HG02970 (cell line): ENCODE data around the gene DCX.
"Not testable (repeated sequence)": the region's sequence is repeated elsewhere in the genome, so short reads cannot be mapped to it uniquely, and the experiment has no call there.

Experiments
- ATAC-seq: cut with Tn5 transposase; IDR thresholded peaks from one replicate; pipeline ENCODE4 v1.9.1; 2021; ENCODE audit warnings: mild to moderate bottlenecking, moderate library complexity, moderate number of reproducible peaks; ENCODE audit not compliant: unreplicated experiment, low FRiP score

The DCX gene

DNA sequence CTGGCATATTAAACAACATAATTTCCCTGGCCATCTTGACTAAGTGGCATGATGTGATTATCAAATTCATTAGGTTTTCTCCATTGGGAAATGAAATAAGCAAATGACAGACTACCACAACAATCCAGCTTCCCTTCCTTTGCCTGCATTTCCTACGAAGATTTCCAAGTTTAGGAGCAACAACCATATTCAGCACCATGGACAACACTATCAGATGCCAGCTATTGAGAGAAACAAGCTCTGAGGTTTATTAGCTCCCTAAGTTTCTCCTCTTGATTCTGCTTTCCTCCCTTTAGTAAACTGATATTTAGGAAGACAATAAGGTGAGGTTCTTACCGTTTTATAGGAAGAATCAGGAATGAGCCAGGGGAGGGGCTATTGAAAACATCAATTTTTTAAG lies 36.2 kb downstream of the DCX start:
- ATAC-seq: no peak

DNA sequence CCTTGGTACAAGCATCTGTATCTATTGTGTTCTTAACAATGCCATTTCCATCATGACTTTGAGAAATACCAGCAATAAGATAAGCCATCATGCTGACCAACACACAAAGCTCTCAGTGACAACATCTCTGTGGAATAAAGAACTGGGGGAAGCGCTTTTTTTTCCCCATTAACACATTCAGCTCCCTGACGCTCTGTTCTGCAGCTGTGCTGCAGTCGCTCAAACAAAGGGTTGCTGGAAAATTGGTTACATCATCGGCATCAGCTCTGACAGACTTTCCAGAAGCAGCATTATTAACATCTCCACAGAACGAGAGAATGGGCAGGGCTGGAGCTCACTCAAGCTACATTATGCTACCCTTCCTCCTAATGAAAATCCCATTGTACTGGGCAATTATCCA lies 39.9 kb downstream of the DCX start:
- ATAC-seq: no peak

DNA sequence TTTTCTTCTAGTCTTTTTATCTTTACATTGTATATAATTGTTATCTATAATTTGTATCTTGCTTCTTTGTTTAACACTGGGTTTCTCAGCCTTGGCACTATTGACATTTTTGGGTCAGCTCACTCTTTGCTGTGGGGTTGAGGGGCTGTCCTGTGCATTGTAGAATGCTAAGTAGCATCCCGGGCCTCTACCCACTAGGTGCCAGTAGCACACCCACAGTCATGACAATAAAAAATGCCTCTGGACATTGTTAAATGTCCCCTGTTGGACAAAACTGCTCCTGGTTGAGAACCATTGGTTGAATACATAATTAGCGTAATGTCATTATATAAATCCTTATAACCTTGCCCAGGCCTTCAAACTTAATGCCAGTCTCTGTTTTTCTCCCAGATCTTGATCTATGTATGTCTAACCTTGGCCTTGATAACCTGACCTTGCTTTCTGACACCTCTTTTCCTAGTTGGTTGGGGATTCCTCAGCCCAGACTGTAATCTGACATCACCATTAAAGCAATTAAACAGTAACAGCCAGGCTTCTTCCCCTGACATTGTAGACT lies 46.1 kb downstream of the DCX start:
- ATAC-seq: no peak

DNA sequence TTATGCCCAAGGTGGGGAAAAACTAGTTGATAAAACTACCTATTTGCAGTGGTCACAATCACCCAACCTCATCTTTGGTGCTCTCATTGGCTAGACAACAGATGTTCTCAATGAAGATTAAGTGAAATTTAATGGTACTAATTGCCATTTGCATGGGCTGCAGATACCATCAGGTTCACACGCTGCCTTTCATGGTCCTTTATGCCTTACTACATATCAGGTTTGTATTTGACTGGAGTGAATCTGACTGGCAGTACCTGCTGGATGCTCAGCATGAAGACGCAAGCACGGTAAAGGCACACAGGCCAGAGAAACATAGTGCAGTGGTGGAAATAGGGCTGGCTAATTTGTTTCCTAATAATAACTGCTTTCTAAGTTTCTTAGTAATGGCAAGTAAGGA lies 48.3 kb downstream of the DCX start:
- ATAC-seq: no peak

DNA sequence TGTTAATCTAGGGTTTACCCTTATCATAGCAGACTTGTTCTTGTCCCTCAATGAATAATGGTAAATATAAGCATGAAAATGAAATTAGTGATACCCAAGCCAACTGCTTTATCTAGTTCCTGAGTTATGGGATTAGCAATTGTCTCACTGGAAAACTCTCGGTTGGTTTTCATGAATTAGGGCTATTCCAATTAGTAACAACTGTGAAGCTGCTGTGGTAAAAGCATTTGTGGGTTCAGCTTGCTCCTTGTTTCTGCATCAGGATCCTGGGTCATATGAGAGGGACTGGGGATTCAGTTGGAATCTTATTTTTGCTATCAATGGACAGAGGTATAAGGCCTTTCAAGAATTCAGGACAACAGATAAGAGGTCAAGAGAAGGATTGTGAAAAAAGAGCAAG lies 50.2 kb downstream of the DCX start:
- ATAC-seq: no peak

DNA sequence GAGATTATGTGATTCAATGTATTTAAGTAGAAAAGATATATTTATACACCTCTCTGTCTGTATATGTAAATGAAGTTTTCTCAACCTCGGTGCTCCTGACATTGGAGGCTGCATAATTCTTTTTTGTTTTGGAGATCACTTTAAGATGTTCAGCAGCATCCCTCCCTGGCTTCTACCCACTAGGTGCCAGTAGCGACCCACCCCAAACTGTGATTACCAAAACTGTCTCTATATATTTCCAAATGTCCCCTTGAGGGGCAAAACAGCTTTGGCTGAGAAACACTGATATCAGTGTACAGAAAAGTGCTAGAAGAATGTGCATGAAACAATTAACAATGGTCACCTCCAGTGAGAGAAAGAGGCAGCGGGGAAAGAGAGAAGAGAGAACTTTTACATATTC lies 51.2 kb downstream of the DCX start:
- ATAC-seq: no peak

DNA sequence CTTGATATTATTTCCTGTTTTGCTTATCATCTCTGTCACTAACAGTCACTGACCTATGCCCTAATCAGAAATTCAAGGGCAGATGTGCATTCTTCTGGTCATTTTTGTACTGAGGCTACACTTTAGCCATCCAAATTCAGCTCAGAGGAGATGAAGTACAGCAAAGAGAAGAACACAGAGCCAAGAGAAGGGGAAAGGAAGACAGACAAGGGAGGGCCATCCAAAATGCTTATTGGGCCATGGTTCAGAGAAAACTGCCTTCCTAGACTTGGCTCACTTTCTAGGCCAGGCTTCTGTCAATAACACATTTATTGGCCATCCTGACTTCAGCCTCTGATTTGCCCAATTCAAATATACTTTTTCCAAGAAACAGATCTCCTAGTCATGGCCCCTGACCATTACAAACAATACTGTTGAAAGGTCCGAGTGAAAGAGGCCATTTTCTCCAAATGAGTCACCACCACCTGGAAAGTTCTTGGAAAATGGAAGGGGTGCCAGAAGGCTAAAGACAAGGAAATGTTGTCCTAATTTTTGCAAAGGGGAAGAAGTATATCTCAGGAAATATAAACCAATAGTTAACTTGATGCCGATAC lies 56.4 kb downstream of the DCX start:
- no peak for ATAC-seq

DNA sequence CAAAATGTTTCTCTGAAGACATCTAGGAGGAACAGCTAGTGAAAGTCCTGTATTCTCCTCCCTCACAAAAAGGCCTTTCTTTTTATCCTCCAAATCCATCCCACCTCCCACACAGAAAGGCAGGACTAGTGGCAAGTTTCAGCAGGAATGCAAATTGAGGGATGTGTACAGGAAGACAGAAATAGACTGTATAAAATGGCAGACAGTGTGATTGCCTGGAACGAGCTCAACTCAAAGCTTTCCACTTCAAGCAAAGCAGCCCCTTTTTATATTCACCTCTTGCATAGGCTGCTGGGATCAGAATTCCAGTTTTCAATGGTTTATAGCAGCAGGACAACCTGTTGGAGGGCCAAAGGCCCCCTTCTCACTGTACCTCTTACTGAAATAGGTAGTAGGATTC lies 57.5 kb downstream of the DCX start:
- no peak for ATAC-seq

DNA sequence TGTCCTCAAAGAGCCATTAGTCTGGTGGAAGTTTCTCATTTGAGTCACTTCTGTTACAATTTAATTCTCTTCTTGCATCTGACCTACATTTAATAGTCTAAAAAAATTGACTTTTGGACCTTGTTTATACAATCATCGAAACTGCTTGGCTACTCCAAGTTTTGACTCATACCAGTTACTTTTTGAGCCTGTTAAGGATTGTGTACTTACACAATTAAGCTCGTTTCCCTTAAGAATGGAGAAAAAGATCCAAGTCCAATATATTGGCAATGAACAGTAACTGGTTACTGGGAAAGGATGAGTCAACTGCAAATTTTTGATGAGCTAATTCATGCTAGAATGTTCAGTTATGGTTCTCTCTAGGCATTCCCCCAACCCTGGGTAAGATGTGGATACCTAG lies 58.2 kb downstream of the DCX start:
- no peak for ATAC-seq

DNA sequence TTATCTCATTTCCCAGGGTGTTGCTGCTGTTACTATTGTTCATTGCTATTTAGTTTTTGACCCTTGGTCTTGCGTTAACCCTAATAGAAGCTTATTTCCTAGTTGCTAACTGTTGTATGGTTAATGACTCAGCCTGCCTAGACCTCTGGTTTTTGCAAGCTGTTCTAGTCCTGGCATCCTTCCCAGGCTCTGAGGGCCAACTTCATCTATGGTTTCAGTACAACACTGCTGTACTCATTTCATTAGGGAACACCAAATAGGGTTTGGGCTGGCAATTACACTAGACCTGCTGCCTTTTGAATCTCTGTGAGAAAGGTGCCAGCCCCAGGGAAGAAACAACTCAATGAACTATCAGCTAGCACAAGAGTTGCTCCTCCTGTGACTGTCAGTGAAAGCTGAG lies 59.6 kb downstream of the DCX start:
- no peak for ATAC-seq

DNA sequence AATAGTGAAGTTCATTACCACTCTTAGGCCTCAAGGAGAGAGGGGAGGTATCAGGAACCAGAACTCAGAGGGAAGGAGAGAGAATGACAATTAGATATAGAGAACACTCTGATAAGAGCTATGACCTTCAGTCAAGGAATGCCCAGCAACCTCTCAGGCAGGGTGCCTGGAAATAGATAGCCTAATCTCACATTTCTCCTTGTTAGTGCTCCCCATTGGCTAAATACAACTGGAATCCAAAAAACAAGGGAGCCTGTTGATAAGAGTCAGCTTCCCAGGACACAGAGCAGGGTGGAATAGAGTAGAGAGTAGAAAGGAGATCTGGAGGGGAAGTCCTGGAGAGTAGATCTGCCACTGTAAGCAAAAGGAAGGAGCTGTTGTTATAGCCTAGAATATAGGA lies 62.1 kb downstream of the DCX start:
- ATAC-seq: no peak

DNA sequence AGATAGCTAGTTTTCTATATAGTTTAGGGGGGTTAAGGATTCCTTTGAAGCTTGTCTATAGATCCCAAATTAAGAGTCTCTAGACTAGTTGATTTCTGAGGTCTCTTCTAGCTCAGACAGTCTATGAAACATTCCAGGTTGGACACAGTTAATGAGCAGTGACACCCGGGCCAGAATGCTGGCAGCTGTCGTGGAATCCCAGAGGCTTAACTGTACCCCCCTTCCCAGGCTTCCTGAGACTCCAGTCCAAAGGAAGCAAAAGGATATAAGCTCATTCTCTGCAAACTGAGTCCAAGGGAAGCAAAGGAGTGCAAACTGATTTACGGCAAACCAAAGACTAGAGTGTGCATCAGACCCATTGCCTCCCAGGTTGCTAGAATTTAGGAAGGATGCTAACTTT lies 62.9 kb downstream of the DCX start:
- no peak for ATAC-seq

DNA sequence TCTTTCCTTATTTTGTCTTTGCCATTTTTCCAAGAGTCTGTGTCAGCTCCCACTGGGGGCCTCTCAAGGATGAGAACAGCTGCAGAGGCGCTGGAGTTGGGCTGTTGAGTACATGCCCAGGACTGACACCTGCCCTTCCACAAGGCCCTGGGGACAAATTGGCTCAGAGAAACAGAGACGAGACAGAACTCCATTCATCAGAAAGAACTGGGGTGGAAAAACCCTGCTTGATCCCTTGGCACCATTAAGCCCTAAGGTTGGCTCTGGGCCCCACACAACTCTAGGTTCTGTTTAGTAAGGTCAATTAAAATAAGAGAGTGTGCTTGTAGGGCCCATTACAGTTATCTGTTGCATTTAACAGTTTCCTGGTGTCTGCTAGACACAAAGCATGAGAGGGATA lies 63.6 kb downstream of the DCX start:
- ATAC-seq: no peak

DNA sequence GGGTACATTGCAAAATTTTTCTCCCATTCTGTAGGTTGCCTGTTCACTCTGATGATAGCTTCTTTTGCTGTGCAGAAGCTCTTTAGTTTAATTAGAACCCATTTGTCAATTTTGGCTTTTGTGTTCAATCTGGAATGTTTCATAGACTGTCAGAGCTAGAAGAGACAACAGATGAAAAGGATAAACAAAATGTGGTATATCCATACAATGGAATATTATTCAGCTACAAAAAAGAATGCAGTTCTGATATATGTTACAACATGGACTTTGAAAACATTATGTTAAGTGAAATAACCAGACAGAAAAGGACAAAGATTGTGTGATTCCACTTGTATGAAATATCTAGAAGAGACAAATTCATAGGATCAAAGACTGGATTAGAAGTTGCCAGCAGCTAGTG lies 65.8 kb downstream of the DCX start:
- ATAC-seq: not testable (repeated sequence)

DNA sequence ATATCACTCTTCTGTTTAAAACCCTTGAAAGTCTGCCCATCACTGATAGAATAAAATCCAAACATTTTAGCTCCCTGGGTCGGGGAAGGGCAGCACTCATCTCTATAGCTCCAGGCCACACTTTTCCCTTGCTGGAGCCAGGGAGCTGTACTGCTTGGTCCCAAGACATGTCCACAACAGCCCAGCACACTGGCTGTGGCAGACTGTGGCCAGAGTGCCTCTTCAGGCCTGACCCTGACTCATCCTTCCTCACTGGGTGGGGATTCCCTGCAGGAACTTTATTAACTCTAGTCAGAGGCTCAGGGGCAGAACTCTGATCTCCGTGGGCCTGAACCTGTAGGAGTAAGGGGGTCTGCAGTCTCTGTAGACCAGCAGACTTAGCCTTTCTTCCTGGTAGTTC lies 71.9 kb downstream of the DCX start:
- ATAC-seq: no peak

DNA sequence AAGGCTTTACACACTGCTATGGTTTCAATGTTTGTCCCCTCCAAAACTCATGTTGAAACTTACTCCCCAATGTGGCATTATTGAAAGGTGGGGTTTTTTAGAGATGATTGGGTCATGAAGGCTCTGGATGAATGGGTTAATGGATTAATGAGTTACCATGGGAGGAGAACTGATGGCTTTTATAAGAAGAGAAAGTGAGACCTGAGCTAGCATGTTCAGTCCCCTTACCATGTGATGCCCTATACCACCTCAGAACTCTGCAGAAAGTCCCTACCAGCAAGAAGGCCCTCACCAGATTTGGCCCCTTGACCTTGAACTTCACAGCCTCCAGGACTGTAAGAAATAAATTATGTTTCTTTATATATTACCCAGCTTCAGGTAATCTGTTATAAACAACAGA lies 72.8 kb downstream of the DCX start:
- no peak for ATAC-seq

DNA sequence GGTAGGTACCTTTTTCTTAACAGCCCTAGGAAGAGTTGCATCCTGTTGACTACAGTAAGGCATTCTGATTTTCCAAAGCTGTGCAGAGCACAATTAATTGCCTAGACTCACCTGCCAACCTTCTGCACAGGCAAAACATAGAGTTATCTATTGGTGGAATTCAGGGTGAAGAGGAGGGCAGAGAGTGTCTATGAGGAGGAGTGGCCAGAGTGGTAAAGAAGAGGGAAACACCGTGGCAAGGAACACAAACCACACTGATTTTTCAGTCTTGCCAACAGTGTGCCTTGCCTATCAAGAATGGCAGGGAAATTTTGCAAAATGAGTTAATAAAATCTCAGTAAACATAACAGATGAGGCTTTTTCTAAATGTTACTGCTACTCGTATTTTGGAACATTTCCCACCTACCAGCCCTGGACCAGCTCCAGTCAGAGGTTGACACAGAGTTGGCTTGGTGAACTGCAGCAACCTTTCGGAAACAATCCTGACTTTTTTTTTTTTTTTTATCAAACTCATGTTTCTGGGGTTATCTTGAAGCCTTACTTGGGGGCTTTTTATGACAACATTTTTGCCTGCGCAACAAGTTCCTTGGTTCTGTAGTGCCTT lies 73.8 kb downstream of the DCX start:
- ATAC-seq: no peak

DNA sequence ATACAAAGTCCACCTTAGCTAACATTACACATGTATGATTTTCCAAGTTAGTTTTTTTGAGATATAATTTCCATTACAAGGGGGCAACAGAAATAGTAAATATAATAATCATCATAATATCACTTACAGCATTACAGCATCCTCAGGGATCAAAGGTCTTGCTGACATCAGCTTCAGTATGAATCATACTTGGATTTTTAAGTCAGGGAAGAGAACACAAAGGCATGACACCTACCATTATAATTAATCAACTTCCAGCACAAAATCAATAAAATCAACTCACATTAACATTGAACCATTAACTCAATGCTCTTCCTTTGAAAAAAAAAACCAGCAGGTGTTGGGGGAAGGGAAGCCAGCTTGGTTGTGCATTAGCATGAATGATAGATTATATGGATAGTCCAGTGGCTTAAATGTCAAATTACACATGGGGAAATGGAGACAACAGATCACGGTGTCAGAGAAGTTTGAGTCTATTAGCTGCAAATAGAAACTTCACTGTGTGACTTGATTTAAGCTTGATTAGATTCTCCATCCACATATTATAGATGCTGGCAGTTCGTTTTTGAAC lies 74.8 kb downstream of the DCX start:
- ATAC-seq: no peak

DNA sequence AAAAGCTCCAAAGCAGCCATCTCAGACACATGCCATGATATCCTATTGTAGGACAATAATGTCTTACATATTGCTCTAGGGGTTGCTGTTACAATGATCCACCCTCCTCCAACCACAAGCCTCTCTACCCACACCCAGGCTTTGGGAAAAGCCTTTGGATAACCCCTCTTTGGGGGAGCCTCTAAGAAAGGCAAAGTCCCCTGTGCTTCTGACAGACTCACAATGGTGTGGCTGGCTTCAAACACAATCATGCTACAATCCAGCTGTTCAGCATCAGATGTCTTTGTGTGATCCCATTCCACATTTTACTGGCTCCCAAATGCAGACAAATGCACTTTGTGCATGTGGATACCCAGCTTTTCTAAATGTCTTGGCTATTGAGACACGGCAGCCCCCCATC lies 75.9 kb downstream of the DCX start:
- ATAC-seq: no peak

DNA sequence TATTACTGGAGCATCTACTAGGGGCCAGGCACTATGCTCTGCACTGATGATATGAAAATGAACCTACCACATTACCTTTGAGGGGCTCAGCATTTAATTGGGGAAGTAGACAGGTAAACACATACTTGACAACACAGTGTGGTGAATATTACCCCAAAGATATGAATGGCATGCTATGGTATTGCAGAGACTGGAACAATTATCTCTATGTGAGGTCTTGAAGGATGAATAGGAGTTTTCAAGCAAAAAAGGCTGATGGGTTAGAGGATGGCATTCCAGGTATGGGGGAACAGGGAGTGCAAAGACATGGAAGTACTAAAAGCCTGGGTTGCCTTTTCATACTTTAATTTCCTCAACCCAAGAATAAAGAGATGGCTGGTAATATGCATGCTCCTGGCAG lies 82.6 kb downstream of the DCX start:
- no peak for ATAC-seq

DNA sequence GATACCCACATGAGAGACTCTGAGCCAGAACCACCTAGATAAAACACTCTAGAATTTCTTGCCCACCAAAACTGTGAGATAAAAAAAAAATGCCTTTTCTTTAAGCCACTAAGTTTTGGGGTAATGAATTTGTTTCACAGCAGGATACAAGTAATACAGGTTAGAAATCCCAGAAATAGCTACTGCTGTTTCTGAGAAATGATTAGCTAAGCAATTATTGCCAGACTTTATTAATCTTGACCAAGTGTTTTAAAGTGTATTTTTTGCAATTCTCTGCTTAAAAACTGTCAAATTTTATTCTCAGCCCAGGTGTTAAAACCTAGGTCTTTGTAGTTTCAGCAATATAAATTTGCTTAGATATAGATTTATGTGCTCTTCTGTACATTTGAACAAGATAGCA lies 83.1 kb downstream of the DCX start:
- ATAC-seq: no peak

DNA sequence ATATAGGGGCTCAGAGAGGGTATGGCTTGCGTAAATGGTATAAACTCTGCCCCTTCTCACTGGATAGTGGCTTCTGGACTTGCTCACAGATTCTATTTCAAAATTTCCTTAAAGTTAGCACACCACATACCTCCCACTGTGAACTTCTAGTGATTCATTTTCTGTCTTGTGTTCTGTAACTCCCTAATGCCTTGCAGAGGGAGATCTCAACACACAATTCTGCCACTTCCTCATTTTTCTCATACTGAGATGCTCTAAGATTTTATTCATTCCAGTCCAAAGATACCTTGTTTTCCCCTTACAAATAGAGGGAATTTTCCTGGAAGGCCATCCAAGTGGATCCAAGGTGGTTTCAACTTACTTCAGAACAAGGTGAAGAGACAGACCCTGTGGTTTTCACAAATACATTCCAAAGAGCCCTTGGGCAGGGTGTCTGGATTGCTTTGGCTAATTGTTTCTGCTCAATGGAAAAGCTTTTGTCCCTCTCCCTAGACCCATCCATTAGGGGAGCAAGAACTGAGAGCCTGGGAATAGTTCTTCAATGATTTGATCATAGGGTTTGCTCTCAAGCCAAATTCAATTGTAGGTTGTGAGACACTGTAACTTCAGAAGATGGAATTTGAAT lies 89.6 kb downstream of the DCX start:
- no peak for ATAC-seq
